GM19351 (cell line): ENCODE results near the gene OR52I2.

Source experiments
- ATAC-seq: cut with Tn5 transposase; IDR thresholded peaks from one replicate; pipeline ENCODE4 v1.9.1; 2021; ENCODE audit warnings: mild to moderate bottlenecking, moderate library complexity; ENCODE audit not compliant: unreplicated experiment

OR52I2 gene

GRCh38 chr11:4581443-4581842 is at the start of gene OR52I2:
Gene OR52I2, plus strand, starts transcription at chr11:4581743.
- no peak for ATAC-seq

- peak; percentile 91 for ATAC-seq
These were observed 41.8 kb upstream of the OR52I2 start for GRCh38 chr11:4539603-4540219.

GRCh38 chr11:4541071-4541470 is 40.5 kb upstream of the OR52I2 start:
- ATAC-seq = no peak

GRCh38 chr11:4543561-4543960 is 38.0 kb upstream of the OR52I2 start:
- no peak for ATAC-seq

GRCh38 chr11:4544891-4545290 is 36.7 kb upstream of the OR52I2 start, which contains the start of gene OR52M1:
Gene OR52M1, plus strand, starts transcription at chr11:4545191. Its CDS starts 0 bp downstream, at chr11:4545191.
- no peak for ATAC-seq

- ATAC-seq = no peak
These were observed 34.7 kb upstream of the OR52I2 start for GRCh38 chr11:4546878-4547277.

- ATAC-seq = no peak
These were observed 34.1 kb upstream of the OR52I2 start for GRCh38 chr11:4547416-4547815.

GRCh38 chr11:4551346-4551979 is 30.1 kb upstream of the OR52I2 start:
- no peak for ATAC-seq

- no peak for ATAC-seq
These were observed 21.8 kb upstream of the OR52I2 start for GRCh38 chr11:4559527-4560440.

GRCh38 chr11:4560467-4560866 is 21.1 kb upstream of the OR52I2 start:
- no peak for ATAC-seq

GRCh38 chr11:4565371-4565770 is 16.2 kb upstream of the OR52I2 start:
- ATAC-seq = no peak

- ATAC-seq = no peak
These were observed 12.5 kb upstream of the OR52I2 start for GRCh38 chr11:4569075-4569474.

- ATAC-seq = no peak
These were observed 4.7 kb upstream of the OR52I2 start for GRCh38 chr11:4576880-4577279.

- ATAC-seq = no peak
These were observed 3.8 kb upstream of the OR52I2 start for GRCh38 chr11:4577761-4578160.

GRCh38 chr11:4578624-4579023 is 2.9 kb upstream of the OR52I2 start:
- ATAC-seq = no peak

- no peak for ATAC-seq
These were observed 1.4 kb upstream of the OR52I2 start for GRCh38 chr11:4580124-4580523.

GRCh38 chr11:4589017-4589416 is 7.5 kb downstream of the OR52I2 start:
- ATAC-seq = no peak

GRCh38 chr11:4593739-4594138 is 12.2 kb downstream of the OR52I2 start, which contains the start of gene OR52I1:
Gene OR52I1, plus strand, starts transcription at chr11:4594039. Its CDS starts 0 bp downstream, at chr11:4594039.
- ATAC-seq = no peak

GRCh38 chr11:4605057-4605456 is 23.5 kb downstream of the OR52I2 start:
- ATAC-seq = no peak

GRCh38 chr11:4606231-4607015 is 24.9 kb downstream of the OR52I2 start:
- no peak for ATAC-seq

GRCh38 chr11:4607096-4607495 is 25.6 kb downstream of the OR52I2 start:
- ATAC-seq = no peak
